ENCODE data around the gene IDUA.
"Not testable (repeated sequence)": the region's sequence is repeated elsewhere in the genome, so short reads cannot be mapped to it uniquely, and the experiment has no call there.

The IDUA gene
- 32.3 to 40.2 reads per million in 2 donors for total RNA-seq

GRCh38 chr4:986879-987623 lies at the start of gene IDUA:
IDUA (plus strand) TSS chr4:987044; CDS start chr4:987085, 41 bp downstream.
- DNase-seq: peak; percentile 76 to 87 (median 79)

GRCh38 chr4:939508-939907 lies 47.3 kb upstream of the IDUA start:
- DNase-seq: not testable (repeated sequence)

GRCh38 chr4:945274-946102 lies 41.4 kb upstream of the IDUA start:
- no peak for DNase-seq

GRCh38 chr4:946103-946450 lies 40.8 kb upstream of the IDUA start:
- no peak for DNase-seq

GRCh38 chr4:946517-947471 lies 40.0 kb upstream of the IDUA start:
- no peak for DNase-seq

- no peak for DNase-seq
Observed at GRCh38 chr4:947491-947971, 39.3 kb upstream of the IDUA start.

GRCh38 chr4:948101-948935 lies 38.5 kb upstream of the IDUA start:
- DNase-seq: no peak

- DNase-seq: no peak
Observed at GRCh38 chr4:948936-949300, 37.9 kb upstream of the IDUA start.

GRCh38 chr4:949656-950055 lies 37.2 kb upstream of the IDUA start:
- DNase-seq: no peak

GRCh38 chr4:950136-951020 lies 36.5 kb upstream of the IDUA start:
- no peak for DNase-seq

- DNase-seq: no peak
Observed at GRCh38 chr4:951186-951585, 35.7 kb upstream of the IDUA start.

GRCh38 chr4:951594-952468 lies 35.0 kb upstream of the IDUA start:
- no peak for DNase-seq

GRCh38 chr4:952881-953573 lies 33.8 kb upstream of the IDUA start:
- no peak for DNase-seq

- DNase-seq: no peak
Observed at GRCh38 chr4:953574-953915, 33.3 kb upstream of the IDUA start.

- DNase-seq: no peak
Observed at GRCh38 chr4:954211-955020, 32.4 kb upstream of the IDUA start.

GRCh38 chr4:955161-955921 lies 31.5 kb upstream of the IDUA start:
- DNase-seq: no peak

- DNase-seq: no peak
Observed at GRCh38 chr4:955931-956381, 30.9 kb upstream of the IDUA start.
